Endothelial cell of umbilical vein (primary cell): ENCODE results near the gene ELOVL5. TPM values are rescaled to one million over a fixed set of nuclear protein-coding genes. Genes with fewer than 3 reads are reported as not detected.

ENCODE experiments used
- BruUV-seq: library from RNA; stranded (reverse); fragments of 400-500 nt; replicated peaks from 2 replicates; lab custom pipeline; 2021; lab: Mats Ljungman, UMichigan
- CTCF ChIA-PET: fragments of 300-600, 350-600 bp; sonication (Branson Sonifier 250); formaldehyde crosslinking; loops from one replicate; lab custom pipeline; 2021; ENCODE audit warnings: antibody characterized with exemption, inconsistent platforms; lab: Charles Lee
- POLR2A ChIA-PET: fragments of 300-600, 350-600 bp; sonication (Branson Sonifier 250); formaldehyde crosslinking; loops from one replicate; lab custom pipeline; 2021; ENCODE audit warnings: antibody characterized with exemption, inconsistent platforms; lab: Charles Lee
- DNase-seq: peaks from one replicate; pipeline ENCODE4 v3.0.0-alpha.2; 2011; ENCODE audit warnings: low read depth, low spot score
- FAIRE-seq: peaks from 2 replicates; lab custom pipeline; 2011; peaks lifted over from hg19 to GRCh38; lab: Jason Lieb, UNC
- H2AFZ ChIP-seq: 2 replicates; pipeline ENCODE4 v1.6.0; 2012; ENCODE audit warnings: low read depth, low read length, control low read depth, inconsistent platforms
- H3K27ac ChIP-seq: 2 replicates; pipeline ENCODE4 v1.5.1; 2011; ENCODE audit warnings: low read depth, mild to moderate bottlenecking, control low read depth, low read length, moderate library complexity; ENCODE audit not compliant: insufficient read depth
- H3K27me3 ChIP-seq, 2 experiments: 2 replicates each; pipeline versions ENCODE4 v1.6.0 to v1.6.1; 2011; ENCODE audit warnings: low read length in 2 of 2, mixed read lengths in 1 of 2; ENCODE audit not compliant: control insufficient read depth in 2 of 2, insufficient read depth in 2 of 2
- H3K36me3 ChIP-seq, 2 experiments: 2 replicates in 1 of 2; 3 replicates in 1 of 2; pipeline ENCODE4 v1.5.1; 2011; ENCODE audit warnings: low read length in 2 of 2, mild to moderate bottlenecking in 1 of 2, moderate library complexity in 1 of 2; ENCODE audit not compliant: control insufficient read depth in 2 of 2, insufficient read depth in 2 of 2; ENCODE audit errors: extremely low read depth in 1 of 2
- H3K4me1 ChIP-seq: 3 replicates; pipeline ENCODE4 v1.5.1; 2011; ENCODE audit warnings: mild to moderate bottlenecking, low read length; ENCODE audit not compliant: control insufficient read depth, insufficient read depth; ENCODE audit errors: extremely low read depth
- H3K4me2 ChIP-seq: 2 replicates; pipeline ENCODE4 v1.6.1; 2011; ENCODE audit warnings: low read length, control low read depth, mixed read lengths; ENCODE audit not compliant: insufficient read depth
- H3K4me3 ChIP-seq, 3 experiments: fragments of 200-600 bp in 1 of 3; sonication (generic), shearing (Covaris generic) in 1 of 3; replicated peaks in 1 of 3; 2 replicates each; pipeline ENCODE4 v1.5.1; 2011 to 2016; ENCODE audit warnings: control low read depth in 3 of 3, low read length in 3 of 3, mild to moderate bottlenecking in 2 of 3, inconsistent platforms in 1 of 3, low read depth in 1 of 3, moderate library complexity in 1 of 3; ENCODE audit not compliant: insufficient read depth in 1 of 3
- H3K79me2 ChIP-seq: 2 replicates; pipeline ENCODE4 v1.6.0; 2012; ENCODE audit warnings: low read length, inconsistent platforms; ENCODE audit not compliant: control insufficient read depth, insufficient read depth
- H3K9ac ChIP-seq: replicated peaks from 2 replicates; pipeline ENCODE3; 2011; ENCODE audit warnings: low read length, control low read depth; ENCODE audit not compliant: insufficient read depth; ENCODE audit errors: extremely low read depth
- H3K9me1 ChIP-seq: replicated peaks from 3 replicates; pipeline ENCODE4 v1.6.0; 2011; ENCODE audit warnings: mild to moderate bottlenecking, low read length; ENCODE audit not compliant: control insufficient read depth, insufficient read depth; ENCODE audit errors: extremely low read depth
- H3K9me3 ChIP-seq: replicated peaks from 2 replicates; pipeline ENCODE4 v1.5.1; 2012; ENCODE audit warnings: low read length, inconsistent platforms; ENCODE audit not compliant: control insufficient read depth, insufficient read depth
- H4K20me1 ChIP-seq: replicated peaks from 2 replicates; pipeline ENCODE3; 2011; ENCODE audit warnings: mild to moderate bottlenecking, low read length; ENCODE audit not compliant: control insufficient read depth, insufficient read depth; ENCODE audit errors: extremely low read depth
- EZH2 ChIP-seq: IDR thresholded peaks from 2 replicates; pipeline ENCODE4 v1.6.1; 2012; ENCODE audit warnings: borderline replicate concordance, low read depth, mild to moderate bottlenecking, moderate library complexity, low read length, inconsistent platforms; ENCODE audit not compliant: severe bottlenecking
- FOS ChIP-seq: IDR thresholded peaks from 2 replicates; pipeline ENCODE4 v1.6.1; 2011; ENCODE audit warnings: mild to moderate bottlenecking, low read length, moderate library complexity, borderline replicate concordance; ENCODE audit not compliant: insufficient read depth
- GATA2 ChIP-seq: IDR thresholded peaks from 2 replicates; pipeline ENCODE4 v1.7.0; 2011; ENCODE audit warnings: low read depth, mild to moderate bottlenecking, moderate library complexity, mixed read lengths, low read length; ENCODE audit not compliant: insufficient read length, insufficient read depth
- MYC ChIP-seq: IDR thresholded peaks from one replicate; pipeline ENCODE4 v1.6.1; 2011; ENCODE audit warnings: mild to moderate bottlenecking, low read depth, low read length
- POLR2AphosphoS5 ChIP-seq: IDR thresholded peaks from 2 replicates; pipeline ENCODE4 v1.6.1; 2012; ENCODE audit warnings: low read depth, mild to moderate bottlenecking, control low read depth, low read length, moderate library complexity; ENCODE audit not compliant: insufficient read depth
- dilution Hi-C: fragments of 300-500 bp; cut with MboI; formaldehyde crosslinking; loops from one replicate; pipeline ENCODE4 v1.15.0; 2019; ENCODE audit warnings: low sequenced_read_pairs; ENCODE audit not compliant: extremely low pct_ligation_motif_present
- intact Hi-C: fragments of 100-400 bp; cut with micrococcal nuclease; formaldehyde crosslinking; loops from one replicate; pipeline ENCODE4 v1.10.0; 2022
- polyA plus RNA-seq, 4 experiments: library from polyadenylated mRNA; depleted of rRNA in 3 of 4; stranded (reverse) in 3 of 4; unstranded in 1 of 4; fragments of >200 nt; gene quantifications; 2 replicates each; pipeline versions ENCODE4 v1.2.1 to v1.2.3, GENCODE V29; 2011 to 2012; ENCODE audit warnings: missing spikeins in 1 of 4
- total RNA-seq: library from RNA; stranded (reverse); gene quantifications from 2 replicates; pipeline ENCODE4 v1.2.3, GENCODE V29; 2021
- TF ChIP-seq, protein P1 (sequence below): IDR thresholded peaks from 2 replicates; pipeline ENCODE4 v1.6.1; 2011; ENCODE audit not compliant: insufficient read depth, insufficient read length
- TF ChIP-seq, protein P2 (sequence below), 2 donors: IDR thresholded peaks; 1 replicate in 1 of 2; 2 replicates in 1 of 2; pipeline ENCODE4 v1.5.1; 2011; ENCODE audit warnings: low read length in 2 of 2, mild to moderate bottlenecking in 2 of 2, moderate library complexity in 2 of 2, control low read depth in 1 of 2, inconsistent platforms in 1 of 2, low read depth in 1 of 2; ENCODE audit not compliant: insufficient read depth in 1 of 2; ENCODE audit errors: extremely low read depth in 1 of 2

ELOVL5 gene
- total and polyA plus RNA-seq, 2 donors (not counting 3 experiments of a cell fraction or from before 2014, with no cell fraction given) = 85.9 to 140 TPM

DNA sequence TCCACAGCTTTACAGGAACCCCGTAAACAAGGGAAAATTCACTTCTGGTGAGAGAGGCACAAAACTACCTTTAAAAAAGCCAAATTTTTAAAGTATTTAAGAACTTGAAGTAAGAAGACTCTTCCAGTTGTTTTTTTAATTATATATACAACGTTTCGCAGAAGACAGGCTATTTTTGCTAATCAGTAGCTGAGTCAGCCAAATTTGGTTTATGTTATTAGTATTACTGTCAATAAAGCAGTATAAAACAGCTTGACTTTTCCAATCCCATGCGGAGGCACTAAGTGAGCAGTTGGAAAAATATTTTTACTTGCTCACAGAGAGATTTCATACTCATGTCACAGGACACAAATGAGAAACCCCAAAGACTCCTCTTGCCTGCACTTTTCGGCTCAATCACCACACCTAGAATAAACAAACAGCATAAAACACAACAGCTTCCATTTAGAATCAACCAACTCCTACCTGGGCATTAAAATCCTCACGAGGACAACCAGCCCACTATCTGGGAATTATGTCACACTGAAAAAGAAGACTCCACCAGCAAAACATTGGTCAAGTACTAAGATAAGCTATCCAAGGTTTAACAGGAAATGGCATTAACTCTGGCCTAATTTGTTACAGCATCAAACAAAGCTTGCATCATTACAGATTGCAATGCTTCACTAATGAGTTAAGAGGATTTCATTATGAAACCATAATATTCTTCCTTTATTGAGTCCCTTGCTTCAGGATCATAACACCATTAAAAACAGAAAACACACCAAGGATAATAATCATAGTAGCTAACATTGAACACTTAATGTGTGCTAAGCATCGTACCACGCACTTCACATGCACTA is 26.3 kb downstream of the ELOVL5 start:
- no peak overlapping the region for H3K4me2 ChIP-seq
- no peaks in the 10 kb centered on the region for H3K36me3 ChIP-seq
- H3K27me3 ChIP-seq = no peaks in the 10 kb centered on the region
- DNase-seq (no peak), FAIRE-seq (no peak)
- peaks cover 14% of the 10 kb centered on the region for H3K4me1 ChIP-seq
- no peak overlapping the region for H3K27ac ChIP-seq
- peaks cover 11% of the 10 kb centered on the region for H4K20me1 ChIP-seq
- H3K4me3 ChIP-seq = no peak overlapping the region
- H2AFZ ChIP-seq = no peak overlapping the region
- intact Hi-C loops (no loop called here), dilution Hi-C loops (no loop called here)
- H3K9ac ChIP-seq = no peak overlapping the region
- peaks cover 5% of the 10 kb centered on the region for H3K9me1 ChIP-seq
- ChIA-PET POLR2A (interaction anchor here (0.9 kb wide), 1 partner anchor 21 kb away, joined by 4 read pairs; no protein-coding TSS in a partner anchor), CTCF (interaction anchor here (1.0 to 1.9 kb wide), 7 partner anchors 9 to 33 kb away, joined by 3 to 6 read pairs (median 3); no protein-coding TSS in a partner anchor)
- H3K9me3 ChIP-seq = no peaks in the 10 kb centered on the region
- H3K79me2 ChIP-seq = peaks cover 91% of the 10 kb centered on the region
- BruUV-seq = no TSS peak
- no peak for TF ChIP-seq GATA2
- TF ChIP-seq, protein P1, sequence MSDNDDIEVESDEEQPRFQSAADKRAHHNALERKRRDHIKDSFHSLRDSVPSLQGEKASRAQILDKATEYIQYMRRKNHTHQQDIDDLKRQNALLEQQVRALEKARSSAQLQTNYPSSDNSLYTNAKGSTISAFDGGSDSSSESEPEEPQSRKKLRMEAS = no peak
- TF ChIP-seq MYC = no peak
- no peak for TF ChIP-seq FOS
- no peak for TF ChIP-seq POLR2AphosphoS5
- TF ChIP-seq EZH2 = no peak
- TF ChIP-seq, protein P2, sequence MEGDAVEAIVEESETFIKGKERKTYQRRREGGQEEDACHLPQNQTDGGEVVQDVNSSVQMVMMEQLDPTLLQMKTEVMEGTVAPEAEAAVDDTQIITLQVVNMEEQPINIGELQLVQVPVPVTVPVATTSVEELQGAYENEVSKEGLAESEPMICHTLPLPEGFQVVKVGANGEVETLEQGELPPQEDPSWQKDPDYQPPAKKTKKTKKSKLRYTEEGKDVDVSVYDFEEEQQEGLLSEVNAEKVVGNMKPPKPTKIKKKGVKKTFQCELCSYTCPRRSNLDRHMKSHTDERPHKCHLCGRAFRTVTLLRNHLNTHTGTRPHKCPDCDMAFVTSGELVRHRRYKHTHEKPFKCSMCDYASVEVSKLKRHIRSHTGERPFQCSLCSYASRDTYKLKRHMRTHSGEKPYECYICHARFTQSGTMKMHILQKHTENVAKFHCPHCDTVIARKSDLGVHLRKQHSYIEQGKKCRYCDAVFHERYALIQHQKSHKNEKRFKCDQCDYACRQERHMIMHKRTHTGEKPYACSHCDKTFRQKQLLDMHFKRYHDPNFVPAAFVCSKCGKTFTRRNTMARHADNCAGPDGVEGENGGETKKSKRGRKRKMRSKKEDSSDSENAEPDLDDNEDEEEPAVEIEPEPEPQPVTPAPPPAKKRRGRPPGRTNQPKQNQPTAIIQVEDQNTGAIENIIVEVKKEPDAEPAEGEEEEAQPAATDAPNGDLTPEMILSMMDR (IDR thresholded peaks at IDR 0.05; ENCODE audit: extremely low read depth in 1 of 2, insufficient read depth in 1 of 2, low read depth in 1 of 2, low read length in 2 of 2) = no peak
